Upper lobe of left lung (tissue), 6 donors: ENCODE results near the gene AGGF1. TPM values are rescaled to one million over a fixed set of nuclear protein-coding genes. Genes with fewer than 3 reads are reported as not detected.
A peak's percentile ranks its signal among the peaks of the same experiment; 100 is the strongest.
"Not testable (repeated sequence)": the region's sequence is repeated elsewhere in the genome, so short reads cannot be mapped to it uniquely, and the experiment has no call there.

Experiments
- ATAC-seq, 2 donors: fragments of 200-7000 bp; cut with Tn5 transposase; one replicate each; pipeline ENCODE4 v1.9.1; 2022; ENCODE audit warnings: mild to moderate bottlenecking in 2 of 2, moderate library complexity in 2 of 2; ENCODE audit not compliant: low FRiP score in 2 of 2
- DNase-seq, 2 donors: peaks; one replicate each; pipeline ENCODE4 v3.0.0-alpha.2; 2019 to 2020
- H3K27ac ChIP-seq, 4 donors: fragments of 200-600 bp; sonication (generic); one replicate each; pipeline ENCODE4 v1.5.1; 2016 to 2019
- H3K27me3 ChIP-seq, 4 donors: fragments of 200-600 bp; sonication (generic); one replicate each; pipeline ENCODE4 v1.5.1; 2017 to 2019
- H3K36me3 ChIP-seq, 4 donors: fragments of 200-600 bp; sonication (generic); one replicate each; pipeline ENCODE4 v1.5.1; 2016 to 2019
- H3K4me1 ChIP-seq, 4 donors: fragments of 200-600 bp; sonication (generic); one replicate each; pipeline ENCODE4 v1.5.1; 2018 to 2019
- H3K4me3 ChIP-seq, 4 donors: fragments of 200-600 bp; sonication (generic); one replicate each; pipeline ENCODE4 v1.5.1; 2017 to 2019; ENCODE audit warnings: mild to moderate bottlenecking in 2 of 4, moderate library complexity in 1 of 4
- H3K9me3 ChIP-seq, 4 donors: fragments of 200-600 bp; sonication (generic); one replicate each; pipeline ENCODE4 v1.5.1; 2018 to 2019
- CTCF ChIP-seq, 6 experiments: fragments of 450-650 bp in 4 of 6; fragments of 200-600 bp in 2 of 6; sonication (generic) in 2 of 6; IDR thresholded peaks; one replicate each; pipeline ENCODE4 v1.5.1; 2016 to 2019; ENCODE audit warnings: antibody characterized with exemption in 6 of 6
- EP300 ChIP-seq, 4 donors: sonication (generic); formaldehyde crosslinking; IDR thresholded peaks; one replicate each; pipeline ENCODE4 v1.5.1; 2017; ENCODE audit warnings: antibody characterized with exemption in 4 of 4, control low read depth in 2 of 4
- POLR2A ChIP-seq, 4 donors: fragments of 450-650 bp; IDR thresholded peaks; one replicate each; pipeline ENCODE4 v1.5.1; 2016 to 2017; ENCODE audit warnings: antibody characterized with exemption in 4 of 4, mild to moderate bottlenecking in 2 of 4
- POLR2AphosphoS5 ChIP-seq, 2 donors: sonication (generic); formaldehyde crosslinking; IDR thresholded peaks; one replicate each; pipeline ENCODE4 v1.5.1; 2017; ENCODE audit warnings: antibody characterized with exemption in 2 of 2
- WGBS, 2 donors: methylation state at CpG; one replicate each; pipeline ENCODE4 v1.1.5; 2017 to 2018; 5-methylcytosine and 5-hydroxymethylcytosine counted together
- total RNA-seq, 6 donors: library from RNA; depleted of rRNA in 4 of 6; stranded (reverse); fragments of >200 nt in 4 of 6; gene quantifications; one replicate each; pipeline versions ENCODE4 v1.1.0 to v1.2.1, GENCODE V29; 2016 to 2021
- donor health status: DM: no; HTN: no; CAD: no; lungs with moderate emphysema.
- donor health status: DM: no; HTN: yes; CAD: no; lungs with severe emphysema.

The AGGF1 gene
- total RNA-seq, 6 donors from 2014 or later, result 20.4 to 51.3 (median 26.3) TPM

DNA sequence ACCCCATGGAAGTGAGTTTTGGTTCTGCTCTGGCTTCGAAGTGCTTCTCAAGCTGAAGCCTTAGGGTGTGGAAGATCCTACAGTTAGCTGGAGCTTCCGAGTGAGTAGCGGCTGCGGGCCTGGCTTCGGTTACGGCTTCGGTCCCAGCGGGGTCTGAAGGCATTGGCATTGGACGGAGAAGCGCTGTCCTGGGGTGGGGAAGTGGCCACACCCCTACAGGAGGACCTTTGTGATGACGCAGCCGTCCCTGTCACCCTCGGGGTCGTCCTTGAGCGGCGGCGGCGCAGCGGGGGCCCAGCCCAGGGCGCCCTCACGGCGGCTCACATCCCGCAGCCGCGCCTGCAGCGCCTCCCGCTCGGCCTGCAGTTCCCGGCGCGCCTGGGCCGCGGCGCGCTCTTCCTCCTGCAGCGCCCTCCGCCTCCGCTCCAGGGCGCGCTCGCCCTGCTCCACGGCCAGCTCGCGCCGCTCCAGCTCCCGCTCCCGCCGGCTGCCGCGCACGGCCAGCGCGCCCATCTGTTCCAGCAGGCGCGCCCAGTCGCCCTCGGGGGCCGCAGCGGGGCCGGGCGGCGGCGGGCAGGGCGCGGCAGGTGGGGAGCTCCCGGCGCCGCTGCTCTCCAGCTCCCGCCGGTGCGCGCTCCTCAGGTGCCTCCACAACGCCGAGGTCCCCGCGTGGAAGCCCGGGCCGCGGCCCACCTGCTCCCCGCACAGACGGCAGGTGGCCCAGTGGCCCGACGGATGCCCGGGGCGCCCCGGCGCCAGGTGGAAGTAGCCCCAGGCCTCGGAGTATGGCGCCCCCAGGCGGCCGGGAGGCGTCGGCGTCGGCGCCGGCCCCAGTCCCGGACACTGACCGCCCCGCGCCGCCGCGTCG is 47.0 kb downstream of the AGGF1 start:
- peaks cover 3 to 11% (median 5%) of the 10 kb centered on the region in 4 donors for H3K4me1 ChIP-seq
- DNase-seq, result peak; percentile 60 to 95
- WGBS, 2 donors, result 41 to 48% methylated on average over 30 to 45 of the region's 105 CpGs
- H3K27ac ChIP-seq, result peak overlapping the region in 2 of 4 donors; percentile 30 to 64
- TF ChIP-seq CTCF (IDR thresholded peaks at IDR 0.05) (peak; percentile 70 to 91 (median 78)), EP300 (IDR thresholded peaks at IDR 0.05) (no peak)
- no peaks in the 10 kb centered on the region for H3K36me3 ChIP-seq
- peaks cover 0 to 2% (median 0%) of the 10 kb centered on the region in 4 donors for H3K27me3 ChIP-seq
- H3K9me3 ChIP-seq, result no peaks in the 10 kb centered on the region
- peak overlapping the region; percentile 16 to 63 (median 60) for H3K4me3 ChIP-seq
- peak; percentile 82 to 94 for ATAC-seq

DNA sequence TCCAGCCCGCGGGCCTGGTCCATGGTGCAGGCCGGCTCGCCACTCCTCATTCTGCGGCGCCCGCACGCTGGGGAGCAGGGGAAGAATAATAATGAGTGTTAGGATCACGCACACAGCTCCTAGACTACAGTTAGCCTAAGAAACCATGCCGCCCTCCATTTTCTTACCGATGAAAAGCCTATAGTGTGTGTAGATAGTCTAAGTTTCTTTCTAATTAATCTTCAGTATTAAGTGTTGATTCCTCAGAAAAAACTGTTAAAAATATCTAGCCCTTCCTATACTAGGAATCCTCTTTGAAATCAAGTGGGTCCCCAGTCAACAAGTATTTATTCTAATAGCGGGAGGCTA is 47.6 kb downstream of the AGGF1 start:
- WGBS, 2 donors, result 61 to 67% methylated on average over 10 to 12 of the region's 12 CpGs
- peak overlapping the region in 3 of 4 donors; percentile 59 to 63 (median 62) for H3K4me3 ChIP-seq
- ATAC-seq, result no peak
- no peak for TF ChIP-seq POLR2A (IDR thresholded peaks at IDR 0.05)
- TF ChIP-seq EP300 (IDR thresholded peaks at IDR 0.05), result no peak
- no peak for TF ChIP-seq CTCF (IDR thresholded peaks at IDR 0.05)
- no peak for TF ChIP-seq POLR2AphosphoS5 (IDR thresholded peaks at IDR 0.05)
- H3K4me1 ChIP-seq, result peaks cover 3 to 11% (median 5%) of the 10 kb centered on the region in 4 donors
- H3K36me3 ChIP-seq, result no peaks in the 10 kb centered on the region
- DNase-seq, result no peak
- H3K27ac ChIP-seq, result peak overlapping the region in 1 of 4 donors; percentile 64
- peaks cover 0 to 2% (median 0%) of the 10 kb centered on the region in 4 donors for H3K27me3 ChIP-seq
- no peaks in the 10 kb centered on the region for H3K9me3 ChIP-seq

- not testable (repeated sequence) for H3K4me3 ChIP-seq, H3K27ac ChIP-seq, H3K36me3 ChIP-seq, H3K9me3 ChIP-seq, H3K27me3 ChIP-seq, ATAC-seq
- H3K4me1 ChIP-seq, result peaks cover 3 to 12% (median 8%) of the 10 kb centered on the region in 4 donors
- DNase-seq, result peak in 1 of 2 donors; percentile 31
- 75 to 89% methylated on average over 11 of the region's 11 CpGs for WGBS, 2 donors
Measured at GRCh38 chr5:77080479-77080878, 50.3 kb downstream of the AGGF1 start.

- no peak overlapping the region for H3K27ac ChIP-seq
- no peaks in the 10 kb centered on the region for H3K36me3 ChIP-seq
- TF ChIP-seq CTCF (IDR thresholded peaks at IDR 0.05) (no peak), EP300 (IDR thresholded peaks at IDR 0.05) (no peak)
- no peak for ATAC-seq
- no peaks in the 10 kb centered on the region for H3K27me3 ChIP-seq
- no peaks in the 10 kb centered on the region for H3K9me3 ChIP-seq
- no peak for DNase-seq
- H3K4me1 ChIP-seq, result peaks cover 3 to 15% (median 10%) of the 10 kb centered on the region in 4 donors
- H3K4me3 ChIP-seq, result no peak overlapping the region
- WGBS, 2 donors, result 76 to 77% methylated on average over 5 of the region's 5 CpGs
Measured at GRCh38 chr5:77080905-77081304, 50.7 kb downstream of the AGGF1 start.

- Histone ChIP-seq H3K4me3 (no peak overlapping the region), H3K9me3 (no peaks in the 10 kb centered on the region), H3K4me1 (peaks cover 0 to 15% (median 9%) of the 10 kb centered on the region in 4 donors), H3K27me3 (no peaks in the 10 kb centered on the region), H3K27ac (no peak overlapping the region), H3K36me3 (no peaks in the 10 kb centered on the region)
- 44 to 100% methylated on average over 1 of the region's 1 CpG for WGBS, 2 donors
- TF ChIP-seq POLR2A (IDR thresholded peaks at IDR 0.05) (no peak), CTCF (IDR thresholded peaks at IDR 0.05) (no peak), EP300 (IDR thresholded peaks at IDR 0.05) (no peak), POLR2AphosphoS5 (IDR thresholded peaks at IDR 0.05) (no peak)
- no peak for DNase-seq
- no peak for ATAC-seq
Measured at GRCh38 chr5:77082280-77082679, 52.1 kb downstream of the AGGF1 start.
